HG03558 (cell line): ENCODE results near the gene DDX47.
"Not testable (repeated sequence)": the region's sequence is repeated elsewhere in the genome, so short reads cannot be mapped to it uniquely, and the experiment has no call there.

Source experiments
- ATAC-seq: cut with Tn5 transposase; IDR thresholded peaks from one replicate; pipeline ENCODE4 v1.9.1; 2021; ENCODE audit warnings: moderate number of reproducible peaks; ENCODE audit not compliant: unreplicated experiment; ENCODE audit errors: extremely low read depth

DDX47 gene

GRCh38 chr12:12819752-12820311, 6.7 kb downstream of the DDX47 start:
- ATAC-seq: no peak

- not testable (repeated sequence) for ATAC-seq
Measured at GRCh38 chr12:12820376-12820775, 7.2 kb downstream of the DDX47 start.

GRCh38 chr12:12821975-12822374, 8.8 kb downstream of the DDX47 start:
- no peak for ATAC-seq

- ATAC-seq: no peak
Measured at GRCh38 chr12:12822886-12823285, 9.7 kb downstream of the DDX47 start.

GRCh38 chr12:12823300-12823699, 10.2 kb downstream of the DDX47 start:
- ATAC-seq: no peak

- no peak for ATAC-seq
Measured at GRCh38 chr12:12823811-12824210, 10.7 kb downstream of the DDX47 start.

GRCh38 chr12:12835378-12836146, 22.4 kb downstream of the DDX47 start:
- no peak for ATAC-seq

- ATAC-seq: no peak
Measured at GRCh38 chr12:12836571-12836970, 23.4 kb downstream of the DDX47 start.

GRCh38 chr12:12837025-12837812, 24.1 kb downstream of the DDX47 start:
- ATAC-seq: no peak

GRCh38 chr12:12837813-12838153, 24.6 kb downstream of the DDX47 start:
- no peak for ATAC-seq

GRCh38 chr12:12839003-12839395, 25.9 kb downstream of the DDX47 start:
- no peak for ATAC-seq

GRCh38 chr12:12839439-12839838, 26.3 kb downstream of the DDX47 start:
- ATAC-seq: not testable (repeated sequence)

- no peak for ATAC-seq
Measured at GRCh38 chr12:12839873-12840579, 26.9 kb downstream of the DDX47 start.

- no peak for ATAC-seq
Measured at GRCh38 chr12:12840580-12840899, 27.4 kb downstream of the DDX47 start.

- not testable (repeated sequence) for ATAC-seq
Measured at GRCh38 chr12:12841428-12841827, 28.3 kb downstream of the DDX47 start.

GRCh38 chr12:12845794-12846243, 32.7 kb downstream of the DDX47 start:
- no peak for ATAC-seq

- ATAC-seq: not testable (repeated sequence)
Measured at GRCh38 chr12:12846780-12847179, 33.6 kb downstream of the DDX47 start.

GRCh38 chr12:12853435-12853834, 40.3 kb downstream of the DDX47 start:
- no peak for ATAC-seq

GRCh38 chr12:12859690-12860089, 46.5 kb downstream of the DDX47 start:
- ATAC-seq: no peak

- no peak for ATAC-seq
Measured at GRCh38 chr12:12864243-12864642, 51.1 kb downstream of the DDX47 start.
